GM19023 (cell line): Measurements from ENCODE around the gene TBCC.
A peak's percentile ranks its signal among the peaks of the same experiment; 100 is the strongest.
"Not testable (repeated sequence)": the region's sequence is repeated elsewhere in the genome, so short reads cannot be mapped to it uniquely, and the experiment has no call there.

Experiments
- ATAC-seq: cut with Tn5 transposase; IDR thresholded peaks from one replicate; pipeline ENCODE4 v1.9.1; 2021; ENCODE audit warnings: mild to moderate bottlenecking, moderate library complexity; ENCODE audit not compliant: unreplicated experiment

TBCC gene

DNA sequence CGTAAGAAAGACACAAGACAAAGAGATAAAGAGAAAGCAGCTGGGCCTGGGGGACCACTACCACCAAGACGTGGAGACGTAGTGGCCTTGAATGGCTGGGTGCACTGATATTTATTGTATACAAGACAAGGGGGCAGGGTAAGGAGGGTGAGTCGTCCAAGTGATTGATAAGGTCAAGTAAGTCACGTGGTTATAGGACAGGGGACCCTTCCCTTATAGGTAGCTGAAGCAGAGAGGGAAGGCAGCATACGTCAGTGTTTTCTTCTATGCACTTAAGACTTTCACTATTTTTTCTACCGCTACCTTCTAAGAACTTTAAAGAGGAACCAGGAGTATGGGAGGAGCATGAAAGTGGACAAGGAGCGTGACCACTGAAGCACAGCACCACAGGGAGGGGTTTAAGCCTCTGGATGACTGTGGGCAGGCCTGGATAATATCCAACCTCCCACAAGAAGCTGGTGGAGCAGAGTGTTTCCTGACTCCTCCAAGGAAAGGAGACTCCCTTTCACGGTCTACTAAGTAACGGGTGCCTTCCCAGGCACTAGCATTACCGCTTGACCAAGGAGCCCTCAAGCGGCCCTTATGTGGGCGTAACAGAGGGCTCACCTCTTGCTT is 11.9 kb downstream of the TBCC start:
- ATAC-seq: not testable (repeated sequence)

DNA sequence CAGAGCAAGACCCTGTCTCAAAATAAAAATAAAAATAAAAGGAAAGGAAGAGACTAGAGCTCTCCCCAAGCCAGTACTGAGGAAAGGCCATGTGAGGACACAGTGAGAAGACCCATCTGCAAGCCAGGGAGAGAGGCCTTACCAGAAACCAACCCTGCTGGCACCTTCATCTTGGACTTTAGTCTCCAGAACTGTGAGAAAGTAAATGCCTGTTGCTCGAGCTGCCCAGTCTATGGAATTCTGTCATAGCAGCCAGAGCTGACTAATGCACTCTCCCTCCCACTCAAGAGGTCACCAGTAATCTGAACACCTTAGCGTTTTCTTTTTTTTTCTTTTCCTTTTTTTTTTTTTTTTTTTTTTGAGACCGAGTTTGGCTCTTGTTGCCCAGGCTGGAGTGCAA is 16.2 kb downstream of the TBCC start:
- ATAC-seq: no peak

- ATAC-seq: no peak
Measured at GRCh38 chr6:42727627-42728026, 18.3 kb downstream of the TBCC start.

DNA sequence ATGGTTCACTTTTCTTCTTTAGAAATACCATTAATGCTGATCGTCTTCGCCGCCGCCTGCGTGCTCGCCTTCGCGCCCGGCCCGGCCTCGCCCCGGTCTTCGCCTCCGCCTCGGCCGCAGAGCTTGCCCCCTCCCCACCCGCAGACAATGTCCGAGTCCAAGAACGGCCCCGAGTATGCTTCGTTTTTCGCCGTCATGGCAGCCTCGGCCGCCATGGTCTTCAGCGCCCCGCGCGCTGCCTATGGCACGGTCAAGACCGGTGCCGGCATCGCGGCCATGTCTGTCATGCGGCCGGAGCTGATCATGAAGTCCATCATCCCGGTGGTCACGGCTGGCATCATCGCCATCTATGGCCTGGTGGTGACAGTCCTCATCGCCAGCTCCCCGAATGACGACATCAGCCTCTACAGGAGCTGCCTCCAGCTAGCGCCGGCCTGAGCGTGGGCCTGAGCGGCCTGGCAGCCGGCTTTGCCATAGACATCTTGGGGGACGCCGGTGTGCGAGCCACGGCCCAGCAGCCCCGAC is 18.8 kb downstream of the TBCC start:
- no peak for ATAC-seq

- peak; percentile 72 for ATAC-seq
Measured at GRCh38 chr6:42726485-42727086, 19.3 kb downstream of the TBCC start.

DNA sequence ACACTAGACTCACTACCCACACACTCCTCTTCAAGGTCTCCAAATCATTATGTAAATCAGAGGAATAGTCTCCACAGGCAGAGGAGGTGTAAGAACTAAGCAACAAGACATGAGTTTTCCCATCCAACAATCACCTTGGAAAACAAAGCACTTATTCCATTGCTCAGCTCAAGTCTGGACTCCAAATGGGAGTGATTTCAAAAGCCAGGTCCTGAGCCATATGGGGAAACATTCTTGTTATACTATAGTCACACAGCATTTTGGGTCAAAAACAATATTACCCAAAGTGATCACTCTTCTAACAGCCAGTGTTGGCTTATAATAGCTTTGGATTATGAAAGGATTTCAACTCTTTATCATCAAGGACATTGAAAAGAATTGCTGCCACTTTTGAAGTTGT is 19.9 kb downstream of the TBCC start:
- no peak for ATAC-seq

DNA sequence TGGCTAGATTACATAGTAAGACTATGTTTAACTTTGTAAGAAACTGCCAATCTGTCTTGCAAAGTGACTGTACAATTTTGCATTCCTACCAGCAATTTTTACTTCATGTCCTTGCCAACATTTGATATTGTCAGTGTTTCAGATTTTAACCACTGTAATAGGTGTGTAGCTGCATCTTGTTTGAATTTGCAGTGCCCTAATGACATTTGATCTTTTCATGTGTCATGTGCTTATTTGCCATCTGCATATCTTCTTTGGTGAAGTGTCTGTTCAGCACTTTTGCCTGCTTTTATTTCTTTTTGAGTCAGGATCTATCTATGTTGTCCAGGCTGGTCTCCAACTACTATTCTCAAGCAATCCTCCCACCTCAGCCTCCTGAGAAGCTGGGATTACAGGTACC is 21.1 kb downstream of the TBCC start:
- no peak for ATAC-seq

DNA sequence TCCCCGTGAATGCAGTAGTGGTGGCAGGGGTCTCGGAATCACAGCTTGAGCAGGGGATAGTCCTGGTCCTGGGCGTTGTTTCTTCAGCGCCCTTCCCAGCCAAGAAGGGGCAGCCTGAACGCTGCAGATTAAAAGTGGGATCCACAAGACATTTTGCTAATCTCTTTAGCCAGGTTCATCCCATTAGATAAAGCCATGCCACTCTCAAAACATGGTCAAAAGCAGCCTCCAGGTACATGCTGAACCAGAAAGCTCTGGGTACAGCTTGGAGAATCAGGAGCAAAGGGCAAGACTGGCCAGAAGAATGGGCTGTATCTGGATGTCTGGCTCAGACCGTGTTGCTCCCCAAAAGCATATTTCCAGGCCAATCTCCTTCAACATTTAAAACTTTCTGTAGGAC is 23.4 kb downstream of the TBCC start, which contains the start of gene PRPH2:
TSS of gene PRPH2 (minus strand) at position 101 of the 400 bp plus-strand sequence. CDS start 263 bp downstream, outside the sequence.
- ATAC-seq: no peak

- ATAC-seq: no peak
Measured at GRCh38 chr6:42720739-42721138, 25.2 kb downstream of the TBCC start.

- ATAC-seq: no peak
Measured at GRCh38 chr6:42715871-42716270, 30.0 kb downstream of the TBCC start.

DNA sequence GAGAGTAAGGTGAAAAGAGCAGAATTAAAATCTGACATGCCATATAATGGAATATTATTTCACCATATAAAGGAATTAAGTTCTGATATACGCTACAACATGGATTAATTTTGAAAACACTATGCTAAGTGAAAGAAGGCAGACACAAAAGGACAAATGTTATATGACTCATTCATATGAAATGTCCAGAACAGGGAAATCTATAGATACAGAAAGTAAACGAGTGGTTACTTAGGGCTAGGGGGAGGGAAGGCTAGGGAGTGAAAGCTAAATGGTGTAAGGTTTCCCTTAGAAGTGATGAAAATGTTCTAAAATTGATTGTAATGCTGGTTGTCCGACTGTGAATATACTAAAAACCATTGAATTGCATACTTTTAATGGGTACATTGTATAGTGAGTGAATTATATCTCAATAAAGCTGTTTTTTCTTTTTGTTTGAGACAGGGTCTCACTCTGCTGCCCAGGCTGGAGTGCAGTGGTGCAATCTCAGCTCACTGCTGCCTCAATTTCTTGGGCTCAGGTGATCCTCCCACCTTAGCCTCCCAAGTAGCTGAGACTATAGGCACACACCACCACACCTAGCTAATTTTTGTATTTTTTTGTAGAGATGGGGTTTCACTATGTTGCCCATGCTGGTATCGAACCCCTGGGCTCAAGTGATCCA is 31.7 kb downstream of the TBCC start:
- no peak for ATAC-seq

- no peak for ATAC-seq
Measured at GRCh38 chr6:42711930-42712329, 34.0 kb downstream of the TBCC start.

DNA sequence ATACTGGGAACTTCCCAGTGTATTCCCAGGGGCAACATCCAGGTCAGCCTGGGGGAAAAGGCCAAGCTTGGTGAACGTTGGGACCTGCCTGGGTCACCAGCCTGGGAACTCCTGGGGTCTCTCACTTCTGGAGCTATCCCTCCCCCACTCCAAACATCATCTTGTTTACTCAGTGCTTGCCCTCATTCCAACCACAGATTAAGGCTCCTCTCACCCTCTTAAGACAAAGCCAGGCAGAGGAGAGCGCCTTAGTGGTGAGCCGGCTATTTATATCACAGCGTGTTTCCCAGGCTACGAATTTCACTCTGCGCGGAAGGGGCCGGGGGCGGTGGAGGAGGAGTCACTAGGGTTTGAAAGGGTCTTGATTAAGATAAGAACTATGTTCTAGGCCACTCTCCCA is 35.6 kb downstream of the TBCC start:
- ATAC-seq: no peak

DNA sequence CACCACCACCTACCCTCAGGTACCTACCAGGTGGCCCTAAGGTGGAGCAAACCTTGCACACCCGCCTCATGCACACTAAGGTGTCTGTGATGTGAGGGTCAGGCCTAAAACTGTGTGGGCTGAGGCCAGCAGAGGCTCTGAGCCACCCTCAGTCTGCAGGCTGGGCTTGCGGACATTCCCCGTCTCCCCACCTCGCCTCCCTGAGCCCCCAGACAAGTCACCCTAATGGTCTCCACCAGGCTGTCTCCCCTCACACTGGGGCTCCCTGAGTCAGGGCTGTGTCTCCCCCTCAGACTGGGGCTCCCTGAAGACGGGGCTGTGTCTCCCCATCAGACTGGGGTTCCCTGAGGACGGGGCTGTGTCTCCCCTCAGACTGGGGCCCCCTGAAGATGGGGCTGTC is 36.0 kb downstream of the TBCC start:
- no peak for ATAC-seq

GRCh38 chr6:42708096-42708495 is 37.8 kb downstream of the TBCC start:
- ATAC-seq: no peak

DNA sequence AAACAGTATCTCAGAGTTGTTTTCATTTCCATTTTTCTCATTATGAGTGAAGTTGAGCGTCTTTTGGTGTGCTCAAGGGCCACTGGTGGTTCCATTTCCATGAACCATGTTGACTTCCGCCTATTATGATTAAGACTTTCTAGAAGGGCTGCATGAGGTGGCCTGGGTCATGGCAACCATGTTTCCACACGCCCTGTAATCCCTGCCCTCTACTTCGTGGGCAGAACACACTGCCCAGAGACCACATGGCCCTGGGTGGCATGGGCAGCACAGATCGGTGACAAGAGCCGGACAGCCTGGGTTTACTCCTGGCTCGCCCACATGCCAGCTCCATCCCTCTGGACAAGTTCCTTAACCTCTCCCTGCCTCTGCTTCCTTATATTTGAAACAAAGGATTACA is 38.3 kb downstream of the TBCC start:
- ATAC-seq: no peak

DNA sequence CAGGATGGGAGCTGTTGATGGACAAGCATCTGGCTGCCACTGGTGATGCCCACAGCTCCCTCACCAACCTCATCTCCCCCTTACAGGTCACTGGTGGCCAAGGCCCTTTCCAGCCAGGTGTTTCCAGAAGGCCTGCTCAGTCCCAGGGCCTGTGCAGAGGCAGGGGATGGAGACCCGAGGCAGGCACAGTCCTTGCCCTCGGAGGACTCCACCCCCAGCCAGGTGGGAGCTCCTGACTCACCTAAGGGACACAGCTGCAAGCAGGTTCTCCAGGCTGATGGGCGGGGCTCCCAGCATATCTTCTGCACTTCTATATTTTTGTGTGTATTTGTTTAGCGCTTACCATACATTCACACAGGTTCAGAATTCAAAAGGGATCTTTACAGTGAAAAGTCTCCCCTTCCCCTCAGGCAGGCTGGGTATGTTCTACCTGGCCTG is 40.9 kb downstream of the TBCC start:
- no peak for ATAC-seq

GRCh38 chr6:42704251-42704936 is 41.5 kb downstream of the TBCC start:
- no peak for ATAC-seq

GRCh38 chr6:42702786-42703185 is 43.1 kb downstream of the TBCC start:
- ATAC-seq: not testable (repeated sequence)

DNA sequence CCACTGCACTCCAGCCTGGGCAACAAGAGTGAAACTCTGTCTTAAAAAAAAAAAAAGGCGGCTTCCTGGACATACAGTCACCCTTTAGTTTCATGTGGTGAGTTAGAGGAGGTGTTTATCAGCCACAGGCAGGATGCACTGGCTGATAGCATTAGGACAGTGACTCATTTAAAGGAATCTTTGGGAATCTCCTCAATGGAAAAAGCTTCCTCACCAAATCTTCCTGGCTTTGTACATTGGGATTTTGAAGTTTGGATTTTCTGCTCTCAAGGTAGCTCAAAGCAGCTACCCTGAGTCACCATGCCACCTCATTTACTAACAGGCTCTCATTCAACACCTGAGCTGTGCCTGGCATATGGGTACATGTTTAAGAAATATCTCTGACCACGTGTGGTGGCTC is 43.7 kb downstream of the TBCC start:
- no peak for ATAC-seq

DNA sequence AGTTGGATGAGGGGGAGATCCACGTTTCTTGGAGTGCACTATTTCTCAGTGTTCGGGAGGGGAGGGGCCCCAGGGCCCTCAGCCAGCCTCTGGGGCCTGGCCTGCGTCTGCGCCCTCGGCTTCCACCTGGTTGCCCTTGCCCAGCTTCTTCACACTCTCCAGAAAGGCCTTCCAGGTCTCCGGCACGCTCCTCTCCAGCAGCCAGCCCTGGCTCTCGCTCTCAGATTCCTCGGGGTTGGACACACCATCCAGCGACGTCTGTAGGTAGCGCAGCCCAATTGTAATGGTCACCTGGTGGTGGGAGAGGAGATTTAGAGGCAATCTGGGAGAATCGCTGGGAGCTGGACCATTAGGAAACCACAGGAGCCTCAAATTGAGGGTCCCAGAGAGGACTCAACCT is 47.7 kb downstream of the TBCC start:
- no peak for ATAC-seq

DNA sequence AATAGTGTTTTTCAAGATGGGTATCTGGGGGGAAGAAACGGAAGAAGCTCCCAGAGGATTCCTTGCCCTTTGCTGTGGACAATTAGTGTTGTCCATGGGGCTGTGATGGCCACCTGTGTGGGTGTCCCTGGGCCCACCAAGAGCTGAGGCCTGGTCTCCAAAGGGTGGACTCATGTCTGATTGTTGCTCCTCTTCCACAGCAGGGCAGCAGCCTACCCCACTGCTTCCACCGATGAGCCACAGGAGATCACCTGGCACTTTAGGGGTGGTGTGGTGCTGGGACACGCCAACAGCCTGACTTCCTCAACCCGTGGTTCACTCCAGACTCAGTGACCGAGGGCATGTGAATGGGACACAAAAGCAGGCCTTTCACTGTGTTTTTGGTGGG is 48.6 kb downstream of the TBCC start:
- ATAC-seq: no peak
